Measurements from ENCODE around the gene PPM1G.

The PPM1G gene

GRCh38 chr2:27446057-27446456 lies 36.7 kb upstream of the PPM1G start:
- TF ChIP-seq CREB1 (IDR thresholded peaks at IDR 0.05; ENCODE audit: low read depth) (peak; percentile 24; the same call in 1 of the 2 replicates), FOXM1 (IDR thresholded peaks at IDR 0.05; ENCODE audit: borderline replicate concordance, low read depth) (no peak), RAD21 (IDR thresholded peaks at IDR 0.05; ENCODE audit: low read depth) (0 out of 2 replicates have a peak, but pooled peaks have one; percentile 5), CEBPB (IDR thresholded peaks at IDR 0.05) (peak; percentile 95)

DNA sequence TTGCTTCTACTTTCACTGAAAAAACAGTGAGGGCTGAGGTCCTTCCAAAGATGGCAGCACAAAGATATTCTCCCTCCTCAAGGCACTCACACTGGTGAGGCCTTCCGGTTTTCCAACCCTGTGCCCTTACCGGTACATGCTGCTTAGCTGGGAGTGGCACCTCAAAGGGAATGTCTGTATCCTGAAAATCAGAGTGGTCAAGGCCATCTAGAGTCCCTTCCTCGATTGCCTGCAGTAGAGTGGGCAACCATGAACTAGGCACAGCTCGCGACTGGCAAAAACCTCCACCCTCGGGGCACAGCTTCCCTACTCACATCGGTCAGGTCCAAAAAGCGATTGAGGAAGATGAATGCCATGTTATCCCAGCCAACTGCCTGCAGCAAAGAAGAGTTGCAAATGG lies 36.2 kb upstream of the PPM1G start:
- TF ChIP-seq, protein P1, sequence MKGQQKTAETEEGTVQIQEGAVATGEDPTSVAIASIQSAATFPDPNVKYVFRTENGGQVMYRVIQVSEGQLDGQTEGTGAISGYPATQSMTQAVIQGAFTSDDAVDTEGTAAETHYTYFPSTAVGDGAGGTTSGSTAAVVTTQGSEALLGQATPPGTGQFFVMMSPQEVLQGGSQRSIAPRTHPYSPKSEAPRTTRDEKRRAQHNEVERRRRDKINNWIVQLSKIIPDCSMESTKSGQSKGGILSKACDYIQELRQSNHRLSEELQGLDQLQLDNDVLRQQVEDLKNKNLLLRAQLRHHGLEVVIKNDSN (IDR thresholded peaks at IDR 0.05), result no peak
- TF ChIP-seq CREB1 (IDR thresholded peaks at IDR 0.05; ENCODE audit: low read depth) (no peak), TCF12 (IDR thresholded peaks at IDR 0.05; ENCODE audit: low read depth) (no peak), EGR1 (IDR thresholded peaks at IDR 0.05) (no peak), FOXM1 (IDR thresholded peaks at IDR 0.05; ENCODE audit: borderline replicate concordance, low read depth) (no peak), NFIC (IDR thresholded peaks at IDR 0.05) (no peak), RAD21 (IDR thresholded peaks at IDR 0.05; ENCODE audit: low read depth) (no peak), CEBPB (IDR thresholded peaks at IDR 0.05) (no peak), TEAD4 (IDR thresholded peaks at IDR 0.05) (no peak), ZBTB7A (IDR thresholded peaks at IDR 0.05; ENCODE audit: low read depth) (no peak), YY1 (IDR thresholded peaks at IDR 0.05; ENCODE audit: low read depth) (no peak), TAF1 (IDR thresholded peaks at IDR 0.05; ENCODE audit: low read depth) (no peak), EP300 (IDR thresholded peaks at IDR 0.05; ENCODE audit: borderline replicate concordance) (no peak)
- TF ChIP-seq, protein P2, sequence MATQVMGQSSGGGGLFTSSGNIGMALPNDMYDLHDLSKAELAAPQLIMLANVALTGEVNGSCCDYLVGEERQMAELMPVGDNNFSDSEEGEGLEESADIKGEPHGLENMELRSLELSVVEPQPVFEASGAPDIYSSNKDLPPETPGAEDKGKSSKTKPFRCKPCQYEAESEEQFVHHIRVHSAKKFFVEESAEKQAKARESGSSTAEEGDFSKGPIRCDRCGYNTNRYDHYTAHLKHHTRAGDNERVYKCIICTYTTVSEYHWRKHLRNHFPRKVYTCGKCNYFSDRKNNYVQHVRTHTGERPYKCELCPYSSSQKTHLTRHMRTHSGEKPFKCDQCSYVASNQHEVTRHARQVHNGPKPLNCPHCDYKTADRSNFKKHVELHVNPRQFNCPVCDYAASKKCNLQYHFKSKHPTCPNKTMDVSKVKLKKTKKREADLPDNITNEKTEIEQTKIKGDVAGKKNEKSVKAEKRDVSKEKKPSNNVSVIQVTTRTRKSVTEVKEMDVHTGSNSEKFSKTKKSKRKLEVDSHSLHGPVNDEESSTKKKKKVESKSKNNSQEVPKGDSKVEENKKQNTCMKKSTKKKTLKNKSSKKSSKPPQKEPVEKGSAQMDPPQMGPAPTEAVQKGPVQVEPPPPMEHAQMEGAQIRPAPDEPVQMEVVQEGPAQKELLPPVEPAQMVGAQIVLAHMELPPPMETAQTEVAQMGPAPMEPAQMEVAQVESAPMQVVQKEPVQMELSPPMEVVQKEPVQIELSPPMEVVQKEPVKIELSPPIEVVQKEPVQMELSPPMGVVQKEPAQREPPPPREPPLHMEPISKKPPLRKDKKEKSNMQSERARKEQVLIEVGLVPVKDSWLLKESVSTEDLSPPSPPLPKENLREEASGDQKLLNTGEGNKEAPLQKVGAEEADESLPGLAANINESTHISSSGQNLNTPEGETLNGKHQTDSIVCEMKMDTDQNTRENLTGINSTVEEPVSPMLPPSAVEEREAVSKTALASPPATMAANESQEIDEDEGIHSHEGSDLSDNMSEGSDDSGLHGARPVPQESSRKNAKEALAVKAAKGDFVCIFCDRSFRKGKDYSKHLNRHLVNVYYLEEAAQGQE (IDR thresholded peaks at IDR 0.05; ENCODE audit: low read depth), result no peak
- TF ChIP-seq, protein P3, sequence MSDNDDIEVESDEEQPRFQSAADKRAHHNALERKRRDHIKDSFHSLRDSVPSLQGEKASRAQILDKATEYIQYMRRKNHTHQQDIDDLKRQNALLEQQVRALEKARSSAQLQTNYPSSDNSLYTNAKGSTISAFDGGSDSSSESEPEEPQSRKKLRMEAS (IDR thresholded peaks at IDR 0.05), result no peak

- TF ChIP-seq TAF1 (IDR thresholded peaks at IDR 0.05; ENCODE audit: low read depth) (no peak), NFIC (IDR thresholded peaks at IDR 0.05) (no peak), EGR1 (IDR thresholded peaks at IDR 0.05) (no peak), ZBTB7A (IDR thresholded peaks at IDR 0.05; ENCODE audit: low read depth) (no peak), TCF12 (IDR thresholded peaks at IDR 0.05; ENCODE audit: low read depth) (no peak), RAD21 (IDR thresholded peaks at IDR 0.05; ENCODE audit: low read depth) (no peak), CEBPB (IDR thresholded peaks at IDR 0.05) (no peak), TEAD4 (IDR thresholded peaks at IDR 0.05) (no peak), CREB1 (IDR thresholded peaks at IDR 0.05; ENCODE audit: low read depth) (no peak), YY1 (IDR thresholded peaks at IDR 0.05; ENCODE audit: low read depth) (no peak), EP300 (IDR thresholded peaks at IDR 0.05; ENCODE audit: borderline replicate concordance) (no peak), FOXM1 (IDR thresholded peaks at IDR 0.05; ENCODE audit: borderline replicate concordance, low read depth) (no peak)
- TF ChIP-seq, protein P3 (IDR thresholded peaks at IDR 0.05), result no peak
- TF ChIP-seq, protein P1 (IDR thresholded peaks at IDR 0.05), result no peak
- TF ChIP-seq, protein P2 (IDR thresholded peaks at IDR 0.05; ENCODE audit: low read depth), result no peak
Observed at GRCh38 chr2:27445155-27445554, 35.8 kb upstream of the PPM1G start.

DNA sequence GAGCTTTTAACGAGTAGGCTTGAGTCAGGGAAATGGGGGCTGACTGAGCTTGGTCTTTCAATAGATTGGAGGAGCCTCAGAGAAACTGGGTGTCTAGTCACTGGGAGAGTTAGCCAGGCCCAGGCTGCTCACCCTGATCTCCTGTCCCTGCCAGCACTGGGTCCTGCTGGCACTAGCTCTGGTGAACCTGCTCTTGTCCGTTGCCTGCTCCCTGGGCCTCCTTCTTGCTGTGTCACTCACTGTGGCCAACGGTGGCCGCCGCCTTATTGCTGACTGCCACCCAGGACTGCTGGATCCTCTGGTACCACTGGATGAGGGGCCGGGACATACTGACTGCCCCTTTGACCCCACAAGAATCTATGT lies 33.5 kb upstream of the PPM1G start:
- TF ChIP-seq ZBTB7A (IDR thresholded peaks at IDR 0.05; ENCODE audit: low read depth) (no peak), TAF1 (IDR thresholded peaks at IDR 0.05; ENCODE audit: low read depth) (no peak), EP300 (IDR thresholded peaks at IDR 0.05; ENCODE audit: borderline replicate concordance) (no peak), NFIC (IDR thresholded peaks at IDR 0.05) (no peak), RAD21 (IDR thresholded peaks at IDR 0.05; ENCODE audit: low read depth) (no peak), FOXM1 (IDR thresholded peaks at IDR 0.05; ENCODE audit: borderline replicate concordance, low read depth) (no peak)
- TF ChIP-seq, protein P3 (IDR thresholded peaks at IDR 0.05), result no peak

DNA sequence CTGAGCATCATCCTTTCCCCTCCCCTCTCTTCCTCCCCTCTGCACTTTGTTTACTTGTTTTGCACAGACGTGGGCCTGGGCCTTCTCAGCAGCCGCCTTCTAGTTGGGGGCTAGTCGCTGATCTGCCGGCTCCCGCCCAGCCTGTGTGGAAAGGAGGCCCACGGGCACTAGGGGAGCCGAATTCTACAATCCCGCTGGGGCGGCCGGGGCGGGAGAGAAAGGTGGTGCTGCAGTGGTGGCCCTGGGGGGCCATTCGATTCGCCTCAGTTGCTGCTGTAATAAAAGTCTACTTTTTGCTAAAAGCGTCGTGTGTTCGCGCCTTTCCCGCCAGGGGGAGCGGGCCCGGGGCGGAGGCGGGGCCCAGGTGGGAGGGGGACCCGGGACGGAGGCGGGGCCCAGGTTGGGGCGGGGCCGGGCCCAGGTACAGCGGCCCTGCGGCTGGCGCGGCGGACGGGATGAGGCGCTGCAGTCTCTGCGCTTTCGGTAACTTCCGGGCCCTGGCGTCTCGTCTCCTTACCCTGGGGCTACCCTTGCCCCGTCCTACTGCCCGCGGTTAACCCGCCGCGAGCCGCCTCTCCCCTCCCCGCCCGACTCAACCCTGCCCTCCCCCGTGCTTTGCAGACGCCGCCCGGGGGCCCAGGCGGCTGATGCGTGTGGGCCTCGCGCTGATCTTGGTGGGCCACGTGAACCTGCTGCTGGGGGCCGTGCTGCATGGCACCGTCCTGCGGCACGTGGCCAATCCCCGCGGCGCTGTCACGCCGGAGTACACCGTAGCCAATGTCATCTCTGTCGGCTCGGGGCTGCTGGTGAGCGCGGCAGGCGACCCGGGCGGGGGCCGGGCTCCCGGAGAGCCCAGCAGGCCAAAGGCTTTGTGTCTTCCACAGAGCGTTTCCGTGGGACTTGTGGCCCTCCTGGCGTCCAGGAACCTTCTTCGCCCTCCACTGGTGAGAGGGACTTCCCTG lies 32.8 kb upstream of the PPM1G start, which contains the start of gene KRTCAP3:
TSS of gene KRTCAP3 (plus strand) at position 424 of the 962 bp plus-strand sequence. CDS start at position 456, 32 bp downstream.
- TF ChIP-seq, protein P1 (IDR thresholded peaks at IDR 0.05), result peak; percentile 33; the same call in 1 of the 2 replicates
- TF ChIP-seq ZBTB7A (IDR thresholded peaks at IDR 0.05; ENCODE audit: low read depth) (no peak), YY1 (IDR thresholded peaks at IDR 0.05; ENCODE audit: low read depth) (no peak)
- TF ChIP-seq, protein P3 (IDR thresholded peaks at IDR 0.05), result peak; percentile 89

Data from Ishikawa (cell line).